Right atrium auricular region (tissue), 2 donors: Measurements from ENCODE around the gene TTC23. TPM values are rescaled to one million over a fixed set of nuclear protein-coding genes. Genes with fewer than 3 reads are reported as not detected.

ENCODE experiments used
- DNase-seq: peaks from one replicate; pipeline ENCODE4 v3.0.0-alpha.2; 2019; ENCODE audit warnings: low spot score
- H3K27ac ChIP-seq, 2 donors: fragments of 200-600 bp; sonication (generic); 1 replicate in 1 of 2; 2 replicates in 1 of 2; pipeline ENCODE4 v1.5.1; 2016 to 2019
- H3K27me3 ChIP-seq, 2 donors: fragments of 200-600 bp; sonication (generic); one replicate each; pipeline versions ENCODE4 v1.5.1 to v1.6.0; 2017 to 2019
- H3K36me3 ChIP-seq: fragments of 200-600 bp; sonication (generic); one replicate; pipeline ENCODE4 v1.5.1; 2016
- H3K4me1 ChIP-seq, 2 donors: fragments of 200-600 bp; sonication (generic); one replicate each; pipeline versions ENCODE4 v1.5.1 to v1.6.0; 2017 to 2019
- H3K4me3 ChIP-seq, 2 donors: fragments of 200-600 bp; sonication (generic); 1 replicate in 1 of 2; 2 replicates in 1 of 2; pipeline ENCODE4 v1.5.1; 2017 to 2019; ENCODE audit warnings: mild to moderate bottlenecking in 1 of 2, moderate library complexity in 1 of 2
- H3K9me3 ChIP-seq, 2 donors: fragments of 200-600 bp; sonication (generic); one replicate each; pipeline ENCODE4 v1.5.1; 2019
- total RNA-seq, 2 donors: library from RNA; depleted of rRNA; stranded (reverse); fragments of >200 nt; gene quantifications; one replicate each; pipeline ENCODE4 v1.1.0, GENCODE V29; 2016
- TF ChIP-seq, protein P1 (sequence below), 2 donors: fragments of 200-600 bp; sonication (generic); IDR thresholded peaks; one replicate each; pipeline ENCODE4 v1.5.1; 2019; ENCODE audit warnings: antibody characterized with exemption in 2 of 2

TTC23 gene
- total RNA-seq, 2 donors from 2014 or later, result 13.6 to 14.6 TPM

DNA sequence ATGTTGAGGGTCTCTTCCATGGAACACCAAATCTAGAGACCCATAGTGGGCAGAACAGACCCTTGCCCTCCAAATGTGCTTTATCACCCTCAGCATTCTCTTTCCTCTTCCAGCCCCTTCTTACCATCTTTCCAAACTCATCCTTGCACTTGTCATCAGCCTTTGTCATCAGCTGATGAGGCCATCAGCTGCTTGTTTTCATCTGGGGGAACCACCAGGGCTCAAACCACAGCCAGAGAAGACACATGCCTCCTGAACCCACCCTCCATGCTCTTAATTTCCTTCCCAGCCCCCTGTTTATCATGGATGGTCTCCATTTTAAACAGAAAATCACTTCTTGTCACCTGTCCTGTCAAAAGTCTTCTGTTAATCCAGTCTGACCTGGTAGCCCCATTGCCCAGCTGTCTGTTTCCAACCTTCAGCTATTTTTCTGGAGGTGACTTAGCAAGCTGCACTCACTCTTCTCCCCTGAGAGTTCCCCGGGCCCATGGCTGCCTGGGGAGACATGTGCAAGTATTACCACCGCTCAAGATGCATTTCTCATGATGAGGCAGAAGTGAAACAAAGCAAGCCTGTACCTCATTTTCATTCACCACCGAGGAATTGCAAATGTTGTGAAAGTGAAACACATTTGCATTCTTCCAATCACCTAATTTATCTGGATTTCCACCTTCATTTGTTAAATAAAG, 159.2 kb downstream of the TTC23 start:
- no peaks in the 10 kb centered on the region for H3K27me3 ChIP-seq
- no peaks in the 10 kb centered on the region for H3K36me3 ChIP-seq
- no peak overlapping the region for H3K27ac ChIP-seq
- no peak overlapping the region for H3K4me3 ChIP-seq
- DNase-seq, result peak; percentile 13
- TF ChIP-seq, protein P1, sequence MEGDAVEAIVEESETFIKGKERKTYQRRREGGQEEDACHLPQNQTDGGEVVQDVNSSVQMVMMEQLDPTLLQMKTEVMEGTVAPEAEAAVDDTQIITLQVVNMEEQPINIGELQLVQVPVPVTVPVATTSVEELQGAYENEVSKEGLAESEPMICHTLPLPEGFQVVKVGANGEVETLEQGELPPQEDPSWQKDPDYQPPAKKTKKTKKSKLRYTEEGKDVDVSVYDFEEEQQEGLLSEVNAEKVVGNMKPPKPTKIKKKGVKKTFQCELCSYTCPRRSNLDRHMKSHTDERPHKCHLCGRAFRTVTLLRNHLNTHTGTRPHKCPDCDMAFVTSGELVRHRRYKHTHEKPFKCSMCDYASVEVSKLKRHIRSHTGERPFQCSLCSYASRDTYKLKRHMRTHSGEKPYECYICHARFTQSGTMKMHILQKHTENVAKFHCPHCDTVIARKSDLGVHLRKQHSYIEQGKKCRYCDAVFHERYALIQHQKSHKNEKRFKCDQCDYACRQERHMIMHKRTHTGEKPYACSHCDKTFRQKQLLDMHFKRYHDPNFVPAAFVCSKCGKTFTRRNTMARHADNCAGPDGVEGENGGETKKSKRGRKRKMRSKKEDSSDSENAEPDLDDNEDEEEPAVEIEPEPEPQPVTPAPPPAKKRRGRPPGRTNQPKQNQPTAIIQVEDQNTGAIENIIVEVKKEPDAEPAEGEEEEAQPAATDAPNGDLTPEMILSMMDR (IDR thresholded peaks at IDR 0.05), result no peak
- H3K9me3 ChIP-seq, result no peaks in the 10 kb centered on the region
- H3K4me1 ChIP-seq, result no peaks in the 10 kb centered on the region

- TF ChIP-seq, protein P1 (IDR thresholded peaks at IDR 0.05), result no peak
- DNase-seq, result peak; percentile 47
- peaks cover 0 to 7% of the 10 kb centered on the region in 2 donors for H3K9me3 ChIP-seq
- no peaks in the 10 kb centered on the region for H3K36me3 ChIP-seq
- no peaks in the 10 kb centered on the region for H3K27me3 ChIP-seq
- H3K4me1 ChIP-seq, result no peaks in the 10 kb centered on the region
- no peak overlapping the region for H3K27ac ChIP-seq
- no peak overlapping the region for H3K4me3 ChIP-seq
Measured at GRCh38 chr15:99087405-99087943, 161.9 kb downstream of the TTC23 start.

DNA sequence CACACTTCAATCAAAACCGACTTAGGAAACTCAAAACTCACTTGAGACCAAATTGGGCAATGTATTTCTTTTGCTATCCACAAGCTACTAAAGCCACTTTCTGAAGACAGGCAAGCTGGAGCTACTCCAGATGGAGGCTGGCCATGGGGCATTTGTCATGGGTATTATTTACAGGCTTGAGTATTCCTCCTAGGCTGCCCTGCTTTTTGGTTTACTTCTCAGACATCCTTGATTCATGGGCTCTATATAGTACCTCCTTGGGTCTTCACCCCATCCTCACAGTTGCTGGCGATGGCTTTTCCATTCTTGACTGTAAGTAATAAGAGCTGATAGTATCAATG, 163.1 kb downstream of the TTC23 start:
- Histone ChIP-seq H3K4me3 (no peak overlapping the region), H3K9me3 (peaks cover 0 to 7% of the 10 kb centered on the region in 2 donors), H3K27ac (no peak overlapping the region), H3K4me1 (no peaks in the 10 kb centered on the region), H3K36me3 (no peaks in the 10 kb centered on the region), H3K27me3 (no peaks in the 10 kb centered on the region)
- peak; percentile 11 for DNase-seq
- TF ChIP-seq, protein P1 (IDR thresholded peaks at IDR 0.05), result no peak

Other genes with a start within 250 kb of the TTC23 start
- 1 to 10 TPM in 1 of 2 donors, under 1 TPM in 1; 0.74 to 1.3 TPM for gene PGPEP1L, start 241.8 kb downstream of the TTC23 start, total RNA-seq
- 100 to 1,000 TPM; 211 to 258 TPM for gene SYNM, start 144.5 kb downstream of the TTC23 start, total RNA-seq
- 10 to 100 TPM; 29.8 to 34.5 TPM for gene LRRC28, start 1.9 kb upstream of the TTC23 start, total RNA-seq